Spleen (tissue), 7 donors: ENCODE results near the gene BTBD7.

Source experiments
- POLR2A ChIP-seq, 3 donors: fragments of 450-650 bp; IDR thresholded peaks; one replicate each; pipeline ENCODE4 v1.5.1; 2017; ENCODE audit warnings: antibody characterized with exemption in 3 of 3, mild to moderate bottlenecking in 1 of 3
- POLR2AphosphoS5 ChIP-seq, 3 donors: sonication (generic); formaldehyde crosslinking; IDR thresholded peaks; one replicate each; pipeline ENCODE4 v1.5.1; 2017; ENCODE audit warnings: antibody characterized with exemption in 3 of 3
- TF ChIP-seq, protein P1 (sequence below), 11 experiments: fragments of 200-600 bp in 7 of 11; fragments of 450-650 bp in 4 of 11; sonication (generic) in 4 of 11; IDR thresholded peaks in 8 of 11; conservative IDR thresholded peaks in 3 of 11; 1 replicate in 7 of 11; 2 replicates in 4 of 11; pipeline versions ENCODE4 v1.4.0 to v1.8.0; 2016 to 2021; ENCODE audit warnings: antibody characterized with exemption in 11 of 11, inconsistent platforms in 4 of 11, mild to moderate bottlenecking in 1 of 11
- donor health status: DM: no; HTN: no; CAD: no; lungs with moderate emphysema.
- donor health status: DM: no; HTN: no; CAD: no.
- donor health status: DM: no; HTN: no; CAD: no.

DNA sequence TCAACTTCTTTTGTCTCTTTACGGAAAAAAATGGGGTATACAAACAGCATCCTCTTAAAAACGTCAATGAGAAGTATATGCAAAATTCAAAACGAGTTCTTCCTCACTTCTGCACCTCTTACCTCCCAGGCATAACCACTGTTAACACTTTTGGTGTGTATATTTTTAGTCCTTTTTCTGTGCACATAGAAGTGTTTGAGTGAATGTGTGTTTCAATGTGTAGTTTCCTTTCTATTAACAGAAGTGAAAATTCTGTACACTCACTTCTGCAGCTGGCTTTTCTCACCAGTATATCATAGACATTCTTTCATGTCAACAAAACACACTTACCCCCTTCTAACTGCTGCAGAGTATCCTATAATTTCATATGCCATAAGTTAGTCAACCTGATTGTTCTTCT, 120.4 kb downstream of the BTBD7 start:
- TF ChIP-seq, protein P1, sequence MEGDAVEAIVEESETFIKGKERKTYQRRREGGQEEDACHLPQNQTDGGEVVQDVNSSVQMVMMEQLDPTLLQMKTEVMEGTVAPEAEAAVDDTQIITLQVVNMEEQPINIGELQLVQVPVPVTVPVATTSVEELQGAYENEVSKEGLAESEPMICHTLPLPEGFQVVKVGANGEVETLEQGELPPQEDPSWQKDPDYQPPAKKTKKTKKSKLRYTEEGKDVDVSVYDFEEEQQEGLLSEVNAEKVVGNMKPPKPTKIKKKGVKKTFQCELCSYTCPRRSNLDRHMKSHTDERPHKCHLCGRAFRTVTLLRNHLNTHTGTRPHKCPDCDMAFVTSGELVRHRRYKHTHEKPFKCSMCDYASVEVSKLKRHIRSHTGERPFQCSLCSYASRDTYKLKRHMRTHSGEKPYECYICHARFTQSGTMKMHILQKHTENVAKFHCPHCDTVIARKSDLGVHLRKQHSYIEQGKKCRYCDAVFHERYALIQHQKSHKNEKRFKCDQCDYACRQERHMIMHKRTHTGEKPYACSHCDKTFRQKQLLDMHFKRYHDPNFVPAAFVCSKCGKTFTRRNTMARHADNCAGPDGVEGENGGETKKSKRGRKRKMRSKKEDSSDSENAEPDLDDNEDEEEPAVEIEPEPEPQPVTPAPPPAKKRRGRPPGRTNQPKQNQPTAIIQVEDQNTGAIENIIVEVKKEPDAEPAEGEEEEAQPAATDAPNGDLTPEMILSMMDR (IDR thresholded peaks at IDR 0.05 in 8 of 11, conservative IDR thresholded peaks at IDR 0.05 in 3 of 11) = no peak
- TF ChIP-seq POLR2AphosphoS5 (IDR thresholded peaks at IDR 0.05) = no peak
- TF ChIP-seq POLR2A (IDR thresholded peaks at IDR 0.05) = no peak
